ENCODE results near the gene MYO15A.

Gene MYO15A, protein sequence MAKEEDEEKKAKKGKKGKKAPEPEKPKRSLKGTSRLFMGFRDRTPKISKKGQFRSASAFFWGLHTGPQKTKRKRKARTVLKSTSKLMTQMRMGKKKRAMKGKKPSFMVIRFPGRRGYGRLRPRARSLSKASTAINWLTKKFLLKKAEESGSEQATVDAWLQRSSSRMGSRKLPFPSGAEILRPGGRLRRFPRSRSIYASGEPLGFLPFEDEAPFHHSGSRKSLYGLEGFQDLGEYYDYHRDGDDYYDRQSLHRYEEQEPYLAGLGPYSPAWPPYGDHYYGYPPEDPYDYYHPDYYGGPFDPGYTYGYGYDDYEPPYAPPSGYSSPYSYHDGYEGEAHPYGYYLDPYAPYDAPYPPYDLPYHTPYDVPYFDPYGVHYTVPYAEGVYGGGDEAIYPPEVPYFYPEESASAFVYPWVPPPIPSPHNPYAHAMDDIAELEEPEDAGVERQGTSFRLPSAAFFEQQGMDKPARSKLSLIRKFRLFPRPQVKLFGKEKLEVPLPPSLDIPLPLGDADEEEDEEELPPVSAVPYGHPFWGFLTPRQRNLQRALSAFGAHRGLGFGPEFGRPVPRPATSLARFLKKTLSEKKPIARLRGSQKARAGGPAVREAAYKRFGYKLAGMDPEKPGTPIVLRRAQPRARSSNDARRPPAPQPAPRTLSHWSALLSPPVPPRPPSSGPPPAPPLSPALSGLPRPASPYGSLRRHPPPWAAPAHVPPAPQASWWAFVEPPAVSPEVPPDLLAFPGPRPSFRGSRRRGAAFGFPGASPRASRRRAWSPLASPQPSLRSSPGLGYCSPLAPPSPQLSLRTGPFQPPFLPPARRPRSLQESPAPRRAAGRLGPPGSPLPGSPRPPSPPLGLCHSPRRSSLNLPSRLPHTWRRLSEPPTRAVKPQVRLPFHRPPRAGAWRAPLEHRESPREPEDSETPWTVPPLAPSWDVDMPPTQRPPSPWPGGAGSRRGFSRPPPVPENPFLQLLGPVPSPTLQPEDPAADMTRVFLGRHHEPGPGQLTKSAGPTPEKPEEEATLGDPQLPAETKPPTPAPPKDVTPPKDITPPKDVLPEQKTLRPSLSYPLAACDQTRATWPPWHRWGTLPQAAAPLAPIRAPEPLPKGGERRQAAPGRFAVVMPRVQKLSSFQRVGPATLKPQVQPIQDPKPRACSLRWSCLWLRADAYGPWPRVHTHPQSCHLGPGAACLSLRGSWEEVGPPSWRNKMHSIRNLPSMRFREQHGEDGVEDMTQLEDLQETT (N-terminal part only)

GRCh38 chr17:18108401-18109312 lies at the start of gene MYO15A:
MYO15A (plus strand) TSS chr17:18108756; CDS start chr17:18118801, 10,045 bp downstream.
- Histone ChIP-seq H3K4me1 (ENCODE audit: control insufficient read depth, insufficient read depth, low read length) (no peaks in the 10 kb centered on the region), H3K9me3 (ENCODE audit: control insufficient read depth, insufficient read depth, low read depth, low read length) (no peaks in the 10 kb centered on the region), H3K36me3 (ENCODE audit: control insufficient read depth in 2 of 2, insufficient read depth in 1 of 2, low read length in 2 of 2) (peaks cover 6 to 39% of the 10 kb centered on the region in 2 experiments; a peak in 2 of 3 replicates), H3K4me3 (ENCODE audit: low read depth, low read length) (no peak within 1 kb of the TSS), H3K27ac (ENCODE audit: extremely low read depth, low read depth, low read length) (peak within 1 kb of the TSS; percentile 28; the same call in 1 of the 2 replicates)
- POLR2A ChIA-PET: interaction anchor here (1.3 kb wide), 1 partner anchor 13 kb away, joined by 5 read pairs; no protein-coding TSS in a partner anchor
- TF ChIP-seq ZNF184 (tag by site-specific recombination; IDR thresholded peaks at IDR 0.05) (no peak), ZNF132 (tag by site-specific recombination; IDR thresholded peaks at IDR 0.05; ENCODE audit: borderline replicate concordance) (no peak), ZBTB48 (tag by site-specific recombination; IDR thresholded peaks at IDR 0.05) (no peak), ZNF366 (tag by site-specific recombination; conservative IDR thresholded peaks at IDR 0.05) (no peak), ZNF624 (tag by site-specific recombination; IDR thresholded peaks at IDR 0.05) (no peak)
- CTCF ChIA-PET: interaction anchor here (1.1 kb wide), 1 partner anchor 32 kb away, joined by 4 read pairs; no protein-coding TSS in a partner anchor

- Histone ChIP-seq H3K36me3 (ENCODE audit: control insufficient read depth in 2 of 2, insufficient read depth in 1 of 2, low read length in 2 of 2) (peaks cover 66 to 79% of the 10 kb centered on the region in 2 experiments), H3K9me3 (ENCODE audit: control insufficient read depth, insufficient read depth, low read depth, low read length) (no peaks in the 10 kb centered on the region), H3K27ac (ENCODE audit: extremely low read depth, low read depth, low read length) (no peak overlapping the region; the same call in 1 of the 2 replicates), H3K4me1 (ENCODE audit: control insufficient read depth, insufficient read depth, low read length) (no peaks in the 10 kb centered on the region), H3K4me3 (ENCODE audit: low read depth, low read length) (no peak overlapping the region)
- POLR2A ChIA-PET: no interaction called here
- no peak for TF ChIP-seq ZNF211 (tag by site-specific recombination; IDR thresholded peaks at IDR 0.05; ENCODE audit: low read depth)
- no peak for TF ChIP-seq ZSCAN4 (tag by site-specific recombination; IDR thresholded peaks at IDR 0.05)
- TF ChIP-seq FEZF1 (tag by site-specific recombination; IDR thresholded peaks at IDR 0.05): no peak
- TF ChIP-seq ZNF274 (IDR thresholded peaks at IDR 0.05; ENCODE audit: low read length): no peak
- TF ChIP-seq ZNF274 (tag by site-specific recombination; IDR thresholded peaks at IDR 0.05; ENCODE audit: borderline replicate concordance): no peak
- TF ChIP-seq ZNF223 (tag by site-specific recombination; IDR thresholded peaks at IDR 0.05): no peak
- TF ChIP-seq ZNF16 (tag by site-specific recombination; IDR thresholded peaks at IDR 0.05; ENCODE audit: low read depth): no peak
- no peak for TF ChIP-seq ZNF518A (tag by site-specific recombination; conservative IDR thresholded peaks at IDR 0.05; ENCODE audit: low read depth)
- CTCF ChIA-PET: interaction anchor here (1.2 kb wide), 1 partner anchor 140 kb away, joined by 3 read pairs; no protein-coding TSS in a partner anchor
Measured at GRCh38 chr17:18059283-18059682, 49.3 kb upstream of the MYO15A start.

Data from HEK293 (cell line).